HCT116 (cell line): ENCODE measurements around the gene MINDY1. TPM values are rescaled to one million over a fixed set of nuclear protein-coding genes. Genes with fewer than 3 reads are reported as not detected.

ENCODE experiments used
- ATAC-seq: fragments of 200-7000 bp; cut with Tn5 transposase; 2 replicates; pipeline ENCODE4 v1.9.1; 2020; ENCODE audit warnings: mild to moderate bottlenecking, moderate library complexity
- BruUV-seq: library from RNA; stranded (reverse); fragments of 400-500 nt; replicated peaks from 2 replicates; lab custom pipeline; 2021; lab: Mats Ljungman, UMichigan
- CTCF ChIA-PET: fragments of 300-600 bp; sonication (Branson Sonifier 250); formaldehyde crosslinking; loops from one replicate; lab custom pipeline; 2021; ENCODE audit warnings: antibody characterized with exemption; lab: Charles Lee
- POLR2A ChIA-PET: fragments of 300-600, 350-600 bp; sonication (Branson Sonifier 250); formaldehyde crosslinking; loops from one replicate; lab custom pipeline; 2021; ENCODE audit warnings: antibody characterized with exemption; lab: Charles Lee
- RAD21 ChIA-PET, 2 experiments: fragments of 300-600 bp; sonication (Branson Sonifier 250); formaldehyde crosslinking; loops; one replicate each; lab custom pipeline; 2023; ENCODE audit warnings: low total read pairs in 2 of 2; ENCODE audit not compliant: uncharacterized antibody in 2 of 2, unreplicated experiment in 2 of 2, low non-redundant PET in 1 of 2; lab: Charles Lee
- DNase-seq: peaks from one replicate; pipeline ENCODE4 v3.0.0-alpha.2; 2010; ENCODE audit warnings: low read depth, low spot score
- H2AFZ ChIP-seq: fragments of 200-600 bp; shearing (Covaris generic), sonication (generic); 2 replicates; pipeline ENCODE4 v1.6.1; 2017; ENCODE audit warnings: low read depth, mixed run types, mixed read lengths, antibody characterized with exemption, low read length; ENCODE audit not compliant: poor library complexity, severe bottlenecking
- H3K27ac ChIP-seq: 2 replicates; pipeline ENCODE4 v1.5.1; 2012; ENCODE audit warnings: low read depth, low read length
- H3K27me3 ChIP-seq: fragments of 200-600 bp; sonication (generic); 2 replicates; pipeline ENCODE4 v1.6.1; 2016; ENCODE audit warnings: mixed run types, low read length, mixed read lengths; ENCODE audit not compliant: insufficient read depth
- H3K36me3 ChIP-seq, 2 experiments: fragments of 200-500 bp in 1 of 2; fragments of 200-600 bp in 1 of 2; sonication (Bioruptor generic) in 1 of 2; sonication (generic) in 1 of 2; 2 replicates each; pipeline versions ENCODE4 v1.5.1 to v1.6.1; 2014 to 2016; ENCODE audit warnings: low read length in 2 of 2, inconsistent platforms in 1 of 2, mixed read lengths in 1 of 2, mixed run types in 1 of 2; ENCODE audit not compliant: insufficient read depth in 2 of 2, control insufficient read depth in 1 of 2
- H3K4me1 ChIP-seq, 2 experiments: fragments of 200-600 bp in 1 of 2; sonication (generic) in 1 of 2; 2 replicates each; pipeline versions ENCODE4 v1.5.1 to v1.6.1; 2012 to 2017; ENCODE audit warnings: low read length in 2 of 2, inconsistent platforms in 1 of 2, mild to moderate bottlenecking in 1 of 2, mixed read lengths in 1 of 2, mixed run types in 1 of 2, moderate library complexity in 1 of 2; ENCODE audit not compliant: insufficient read depth in 2 of 2, control insufficient read depth in 1 of 2
- H3K4me2 ChIP-seq: fragments of 200-600 bp; sonication (generic); 2 replicates; pipeline ENCODE4 v1.6.1; 2017; ENCODE audit warnings: mixed run types, low read length, mixed read lengths
- H3K4me3 ChIP-seq, 2 experiments: fragments of 200-600 bp in 1 of 2; sonication (generic) in 1 of 2; replicated peaks in 1 of 2; 2 replicates each; pipeline ENCODE4 v1.5.1; 2011 to 2016; ENCODE audit warnings: low read length in 2 of 2, control low read depth in 1 of 2, low read depth in 1 of 2, mild to moderate bottlenecking in 1 of 2, mixed read lengths in 1 of 2, mixed run types in 1 of 2
- H3K79me2 ChIP-seq: fragments of 200-600 bp; sonication (generic); 2 replicates; pipeline ENCODE4 v1.6.1; 2017; ENCODE audit warnings: mild to moderate bottlenecking, mixed run types, low read length, moderate library complexity, mixed read lengths; ENCODE audit not compliant: insufficient read depth
- H3K9ac ChIP-seq: fragments of 200-600 bp; sonication (generic); 2 replicates; pipeline ENCODE4 v1.6.1; 2016; ENCODE audit warnings: low read length, mixed read lengths
- H3K9me2 ChIP-seq: fragments of 200-600 bp; sonication (generic), shearing (Covaris generic); 2 replicates; pipeline ENCODE4 v1.6.1; 2017; ENCODE audit warnings: mixed run types, mild to moderate bottlenecking, moderate library complexity; ENCODE audit not compliant: insufficient read depth
- H3K9me3 ChIP-seq, 2 experiments: fragments of 200-500 bp in 1 of 2; fragments of 200-600 bp in 1 of 2; sonication (Bioruptor generic) in 1 of 2; sonication (generic) in 1 of 2; 2 replicates each; pipeline ENCODE4 v1.6.1; 2014 to 2017; ENCODE audit warnings: low read length in 2 of 2, mixed read lengths in 2 of 2, inconsistent platforms in 1 of 2, low read depth in 1 of 2, mild to moderate bottlenecking in 1 of 2, mixed run types in 1 of 2, moderate library complexity in 1 of 2; ENCODE audit not compliant: control insufficient read depth in 1 of 2, insufficient read depth in 1 of 2
- H4K20me1 ChIP-seq: fragments of 200-600 bp; sonication (generic), shearing (Covaris generic); 2 replicates; pipeline ENCODE4 v1.6.1; 2017; ENCODE audit warnings: mixed run types, mild to moderate bottlenecking, moderate library complexity; ENCODE audit not compliant: insufficient read depth
- CBX3 ChIP-seq: IDR thresholded peaks from 2 replicates; pipeline ENCODE4 v1.6.1; 2012; ENCODE audit warnings: low read depth
- CEBPB ChIP-seq: IDR thresholded peaks from 2 replicates; pipeline ENCODE4 v1.6.1; 2012; ENCODE audit warnings: low read depth
- EGR1 ChIP-seq: IDR thresholded peaks from 2 replicates; pipeline ENCODE4 v1.6.1; 2012; ENCODE audit warnings: low read depth
- EZH2 ChIP-seq: fragments of 200-600 bp; sonication (generic); IDR thresholded peaks from 2 replicates; pipeline ENCODE4 v1.6.1; 2017; ENCODE audit warnings: antibody characterized with exemption, mixed run types
- JUND ChIP-seq: IDR thresholded peaks from 2 replicates; pipeline ENCODE4 v1.6.1; 2012
- RAD21 ChIP-seq: IDR thresholded peaks from 2 replicates; pipeline ENCODE4 v1.6.1; 2012; ENCODE audit warnings: low read depth, mild to moderate bottlenecking
- SIN3A ChIP-seq: IDR thresholded peaks from 2 replicates; pipeline ENCODE4 v1.6.1; 2012; ENCODE audit warnings: low read depth
- SP1 ChIP-seq: IDR thresholded peaks from 2 replicates; pipeline ENCODE4 v1.6.1; 2012; ENCODE audit warnings: low read depth
- SRF ChIP-seq: IDR thresholded peaks from 2 replicates; pipeline ENCODE4 v1.6.1; 2012; ENCODE audit warnings: low read depth
- YY1 ChIP-seq: IDR thresholded peaks from 2 replicates; pipeline ENCODE4 v1.6.1; 2011; ENCODE audit warnings: low read length, low read depth, moderate library complexity, mild to moderate bottlenecking; ENCODE audit not compliant: insufficient replicate concordance; ENCODE audit errors: extremely low read depth
- ZFX ChIP-seq: fragments of 450-650 bp; IDR thresholded peaks from 2 replicates; pipeline ENCODE4 v1.6.1; 2017
- ZNF274 ChIP-seq: fragments of 200-500 bp; sonication (Bioruptor generic); IDR thresholded peaks from 2 replicates; pipeline ENCODE4 v1.6.1; 2014; ENCODE audit warnings: mild to moderate bottlenecking, low read depth, low read length, inconsistent platforms
- intact Hi-C: fragments of 100-400 bp; cut with micrococcal nuclease; formaldehyde crosslinking; loops from 2 replicates; pipeline ENCODE4 v1.10.0; 2022
- total RNA-seq: library from RNA; stranded (reverse); gene quantifications from one replicate; pipeline ENCODE4 v1.2.1, GENCODE V29; 2021; ENCODE audit not compliant: unreplicated experiment
- TF ChIP-seq, protein P1 (sequence below): IDR thresholded peaks from 2 replicates; pipeline ENCODE4 v1.6.1; 2011; ENCODE audit warnings: mild to moderate bottlenecking, low read length, moderate library complexity; ENCODE audit not compliant: insufficient replicate concordance; ENCODE audit errors: extremely low read depth
- TF ChIP-seq, protein P2 (sequence below), 3 experiments: fragments of 200-600 bp in 1 of 3; sonication (generic) in 1 of 3; IDR thresholded peaks in 2 of 3; conservative IDR thresholded peaks in 1 of 3; 2 replicates each; pipeline ENCODE4 v1.5.1; 2012 to 2017; ENCODE audit warnings: low read depth in 2 of 3, low read length in 2 of 3, antibody characterized with exemption in 1 of 3, borderline replicate concordance in 1 of 3, control low read depth in 1 of 3, mild to moderate bottlenecking in 1 of 3, mixed read lengths in 1 of 3, mixed run types in 1 of 3, moderate library complexity in 1 of 3; ENCODE audit not compliant: insufficient read depth in 1 of 3

MINDY1 gene
- total RNA-seq, 1 experiment from 2014 or later = 1.2 TPM

DNA sequence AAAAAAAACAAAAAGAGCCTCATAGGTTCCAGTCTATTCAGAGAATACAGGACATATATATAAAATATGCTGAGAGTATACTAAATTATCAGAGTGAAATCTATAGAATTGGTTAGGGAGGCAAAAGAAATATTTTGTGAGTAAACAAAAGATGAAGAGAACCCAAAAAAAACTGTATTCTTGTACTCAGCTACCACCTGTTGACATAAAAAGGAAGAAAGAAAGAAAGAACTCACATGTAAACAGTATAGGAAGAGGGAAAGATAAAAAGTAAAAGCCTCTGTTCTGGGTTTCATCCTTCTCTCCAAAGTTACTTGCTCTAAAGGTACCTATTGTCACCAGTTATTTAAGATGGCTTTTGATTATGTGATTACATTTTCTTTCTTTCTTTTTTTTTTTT is 19.8 kb upstream of the MINDY1 start:
- intact Hi-C loops = loop anchor here (10.0 kb wide), 1 partner anchor 218 kb away; no protein-coding TSS in a partner anchor
- Histone ChIP-seq H3K79me2 (no peaks in the 10 kb centered on the region), H3K27me3 (no peaks in the 10 kb centered on the region), H3K27ac (no peak overlapping the region), H3K36me3 (peaks cover 10 to 13% of the 10 kb centered on the region in 2 experiments; a peak in 2 of 4 replicates), H3K4me1 (no peaks in the 10 kb centered on the region), H3K4me2 (no peak overlapping the region), H3K9ac (no peak overlapping the region), H2AFZ (no peak overlapping the region), H4K20me1 (no peaks in the 10 kb centered on the region), H3K9me2 (no peaks in the 10 kb centered on the region), H3K4me3 (no peak overlapping the region), H3K9me3 (no peaks in the 10 kb centered on the region)
- CTCF ChIA-PET = no interaction called here
- POLR2A ChIA-PET = no interaction called here
- DNase-seq (no peak), ATAC-seq (no peak)
- BruUV-seq = no TSS peak
- TF ChIP-seq YY1 (no peak), CBX3 (no peak), SP1 (no peak), JUND (no peak), EGR1 (no peak), SIN3A (no peak), EZH2 (no peak), RAD21 (no peak)
- RAD21 ChIA-PET = no interaction called here

DNA sequence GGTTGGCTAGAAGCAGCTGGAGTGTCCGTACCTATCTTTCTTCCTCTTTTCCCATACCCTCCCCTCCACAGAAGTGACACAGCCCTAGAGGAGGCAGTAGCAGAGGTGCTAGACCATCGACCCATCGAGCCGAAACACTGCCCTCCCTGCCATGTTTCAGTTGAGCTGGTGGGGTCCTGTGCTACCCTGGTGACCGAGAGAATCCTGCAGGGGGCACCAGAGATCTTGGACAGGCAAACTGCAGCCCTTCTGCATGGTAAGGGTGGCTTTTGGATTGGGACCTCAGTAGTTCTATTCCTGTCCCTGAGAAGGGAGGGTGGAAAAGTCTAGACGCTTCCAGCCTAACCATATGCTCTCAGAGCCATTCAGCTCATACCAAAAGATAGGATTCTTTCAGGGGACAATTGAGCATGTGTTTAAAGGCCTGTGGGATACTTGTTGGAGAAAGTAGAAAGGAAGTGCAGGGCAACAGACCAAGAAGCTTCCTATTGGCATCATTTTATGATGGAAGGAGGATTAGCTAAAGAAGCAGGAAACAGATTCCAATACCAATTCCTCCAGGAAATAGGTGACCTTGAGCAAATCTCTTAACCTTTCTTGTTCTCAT is 17.9 kb upstream of the MINDY1 start:
- TF ChIP-seq, protein P1, sequence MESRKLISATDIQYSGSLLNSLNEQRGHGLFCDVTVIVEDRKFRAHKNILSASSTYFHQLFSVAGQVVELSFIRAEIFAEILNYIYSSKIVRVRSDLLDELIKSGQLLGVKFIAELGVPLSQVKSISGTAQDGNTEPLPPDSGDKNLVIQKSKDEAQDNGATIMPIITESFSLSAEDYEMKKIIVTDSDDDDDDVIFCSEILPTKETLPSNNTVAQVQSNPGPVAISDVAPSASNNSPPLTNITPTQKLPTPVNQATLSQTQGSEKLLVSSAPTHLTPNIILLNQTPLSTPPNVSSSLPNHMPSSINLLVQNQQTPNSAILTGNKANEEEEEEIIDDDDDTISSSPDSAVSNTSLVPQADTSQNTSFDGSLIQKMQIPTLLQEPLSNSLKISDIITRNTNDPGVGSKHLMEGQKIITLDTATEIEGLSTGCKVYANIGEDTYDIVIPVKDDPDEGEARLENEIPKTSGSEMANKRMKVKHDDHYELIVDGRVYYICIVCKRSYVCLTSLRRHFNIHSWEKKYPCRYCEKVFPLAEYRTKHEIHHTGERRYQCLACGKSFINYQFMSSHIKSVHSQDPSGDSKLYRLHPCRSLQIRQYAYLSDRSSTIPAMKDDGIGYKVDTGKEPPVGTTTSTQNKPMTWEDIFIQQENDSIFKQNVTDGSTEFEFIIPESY = no peak
- no peak for TF ChIP-seq YY1
- no peak for TF ChIP-seq ZNF274
- no peak for TF ChIP-seq CBX3
- TF ChIP-seq, protein P2, sequence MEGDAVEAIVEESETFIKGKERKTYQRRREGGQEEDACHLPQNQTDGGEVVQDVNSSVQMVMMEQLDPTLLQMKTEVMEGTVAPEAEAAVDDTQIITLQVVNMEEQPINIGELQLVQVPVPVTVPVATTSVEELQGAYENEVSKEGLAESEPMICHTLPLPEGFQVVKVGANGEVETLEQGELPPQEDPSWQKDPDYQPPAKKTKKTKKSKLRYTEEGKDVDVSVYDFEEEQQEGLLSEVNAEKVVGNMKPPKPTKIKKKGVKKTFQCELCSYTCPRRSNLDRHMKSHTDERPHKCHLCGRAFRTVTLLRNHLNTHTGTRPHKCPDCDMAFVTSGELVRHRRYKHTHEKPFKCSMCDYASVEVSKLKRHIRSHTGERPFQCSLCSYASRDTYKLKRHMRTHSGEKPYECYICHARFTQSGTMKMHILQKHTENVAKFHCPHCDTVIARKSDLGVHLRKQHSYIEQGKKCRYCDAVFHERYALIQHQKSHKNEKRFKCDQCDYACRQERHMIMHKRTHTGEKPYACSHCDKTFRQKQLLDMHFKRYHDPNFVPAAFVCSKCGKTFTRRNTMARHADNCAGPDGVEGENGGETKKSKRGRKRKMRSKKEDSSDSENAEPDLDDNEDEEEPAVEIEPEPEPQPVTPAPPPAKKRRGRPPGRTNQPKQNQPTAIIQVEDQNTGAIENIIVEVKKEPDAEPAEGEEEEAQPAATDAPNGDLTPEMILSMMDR (IDR thresholded peaks at IDR 0.05 in 2 of 3, conservative IDR thresholded peaks at IDR 0.05 in 1 of 3; ENCODE audit: borderline replicate concordance in 1 of 3, insufficient read depth in 1 of 3, low read depth in 2 of 3, low read length in 2 of 3) = peak; percentile 67 to 75 (median 74)
- TF ChIP-seq RAD21 = peak; percentile 81
- TF ChIP-seq CEBPB = no peak
- no peak for TF ChIP-seq ZFX
- TF ChIP-seq SRF = no peak
- Histone ChIP-seq H3K9me2 (no peaks in the 10 kb centered on the region), H3K4me1 (no peaks in the 10 kb centered on the region), H4K20me1 (no peaks in the 10 kb centered on the region), H3K4me3 (no peak overlapping the region), H3K36me3 (peaks cover 9 to 10% of the 10 kb centered on the region in 2 experiments; a peak in 2 of 4 replicates), H2AFZ (no peak overlapping the region), H3K27me3 (no peaks in the 10 kb centered on the region), H3K9ac (no peak overlapping the region), H3K27ac (no peak overlapping the region), H3K79me2 (no peaks in the 10 kb centered on the region), H3K9me3 (no peaks in the 10 kb centered on the region), H3K4me2 (no peak overlapping the region)
- BruUV-seq = no TSS peak
- RAD21 ChIA-PET = interaction anchor here in 1 of 2 experiments (0.8 kb wide), 1 partner anchor 75 kb away, joined by 3 read pairs; no protein-coding TSS in a partner anchor
- POLR2A ChIA-PET = no interaction called here
- DNase-seq (peak; percentile 46), ATAC-seq (peak; percentile 99)
- CTCF ChIA-PET = interaction anchor here (0.6 to 2.0 kb wide), 8 partner anchors 18 to 685 kb away, joined by 3 to 6 read pairs (median 4); partner anchors contain the start of genes MINDY1 and ZNF687
- intact Hi-C loops = loop anchor here (1.0 to 10.0 kb wide), 3 partner anchors 33 to 220 kb away; partner anchors contain the start of genes CDC42SE1 and TNFAIP8L2
